HepG2 (cell line): Measurements from ENCODE around the gene SLC22A31. TPM values are rescaled to one million over a fixed set of nuclear protein-coding genes. Genes with fewer than 3 reads are reported as not detected.
"Not testable (repeated sequence)": the region's sequence is repeated elsewhere in the genome, so short reads cannot be mapped to it uniquely, and the experiment has no call there.

ENCODE experiments used
- ATAC-seq: fragments of 200-7000 bp; cut with Tn5 transposase; 3 replicates; pipeline ENCODE4 v1.9.1; 2020; ENCODE audit warnings: mild to moderate bottlenecking, moderate library complexity
- BruUV-seq: library from RNA; stranded (reverse); fragments of 400-500 nt; replicated peaks from 2 replicates; lab custom pipeline; 2021; lab: Mats Ljungman, UMichigan
- CTCF ChIA-PET: fragments of 300-600 bp; formaldehyde crosslinking; extraction: SDS; loops from one replicate; lab custom pipeline; 2021; ENCODE audit warnings: low total read pairs, inconsistent platforms, low intra/inter-chr PET ratio; lab: Yijun Ruan, JAX
- POLR2A ChIA-PET: fragments of 350-600 bp; sonication (Branson Sonifier 250); formaldehyde crosslinking; loops from one replicate; lab custom pipeline; 2020; ENCODE audit warnings: antibody characterized with exemption, inconsistent platforms; lab: Yijun Ruan, JAX
- DNase-seq: peaks from one replicate; pipeline ENCODE4 v3.0.0-alpha.2; 2015; ENCODE audit warnings: low spot score
- FAIRE-seq: peaks from 3 replicates; lab custom pipeline; 2011; peaks lifted over from hg19 to GRCh38; lab: Jason Lieb, UNC
- H2AFZ ChIP-seq: one replicate; pipeline ENCODE4 v1.6.1; 2011; ENCODE audit warnings: low read length, inconsistent platforms
- H3K27ac ChIP-seq: fragments of 300-600 bp; 3 replicates; pipeline ENCODE4 v1.8.0; 2011; ENCODE audit warnings: mixed run types, mild to moderate bottlenecking, mixed read lengths, low read length, inconsistent platforms; ENCODE audit not compliant: insufficient read depth; ENCODE audit errors: extremely low read length
- H3K27me3 ChIP-seq, 2 experiments: fragments of 200-600 bp in 1 of 2; 2 replicates in 1 of 2; 3 replicates in 1 of 2; pipeline versions ENCODE4 v1.6.0 to v1.8.0; 2011; ENCODE audit warnings: low read length in 2 of 2, mild to moderate bottlenecking in 2 of 2, moderate library complexity in 2 of 2, inconsistent platforms in 1 of 2; ENCODE audit not compliant: insufficient read depth in 2 of 2, control insufficient read depth in 1 of 2
- H3K36me3 ChIP-seq, 2 experiments: fragments of 200-600 bp in 1 of 2; replicated peaks in 1 of 2; 2 replicates in 1 of 2; 3 replicates in 1 of 2; pipeline versions ENCODE4 v1.5.1 to v1.8.0; 2011; ENCODE audit warnings: low read length in 2 of 2, inconsistent platforms in 1 of 2; ENCODE audit not compliant: insufficient read depth in 2 of 2, control insufficient read depth in 1 of 2
- H3K4me1 ChIP-seq: 2 replicates; pipeline ENCODE4 v1.5.1; 2012; ENCODE audit warnings: low read length, inconsistent platforms; ENCODE audit not compliant: insufficient read depth
- H3K4me2 ChIP-seq: 2 replicates; pipeline ENCODE4 v1.6.0; 2011; ENCODE audit warnings: low read depth, low read length, inconsistent platforms
- H3K4me3 ChIP-seq, 3 experiments: fragments of 200-600 bp in 1 of 3; sonication (generic), shearing (Covaris generic) in 1 of 3; replicated peaks in 1 of 3; 2 replicates each; pipeline ENCODE4 v1.5.1; 2011 to 2016; ENCODE audit warnings: low read length in 3 of 3, inconsistent platforms in 2 of 3, low read depth in 2 of 3, mild to moderate bottlenecking in 2 of 3, control low read depth in 1 of 3, mixed read lengths in 1 of 3; ENCODE audit not compliant: insufficient read depth in 1 of 3
- H3K79me2 ChIP-seq: one replicate; pipeline ENCODE4 v1.6.1; 2011; ENCODE audit warnings: low read length, inconsistent platforms; ENCODE audit not compliant: insufficient read depth
- H3K9ac ChIP-seq: 2 replicates; pipeline ENCODE4 v1.6.0; 2011; ENCODE audit warnings: mild to moderate bottlenecking, low read depth, low read length, inconsistent platforms; ENCODE audit not compliant: insufficient read depth
- H3K9me3 ChIP-seq: 2 replicates; pipeline ENCODE4 v1.5.1; 2012; ENCODE audit warnings: mild to moderate bottlenecking, low read length
- H4K20me1 ChIP-seq: 2 replicates; pipeline ENCODE4 v1.6.0; 2011; ENCODE audit warnings: inconsistent platforms, mild to moderate bottlenecking, low read length, moderate library complexity; ENCODE audit not compliant: insufficient read depth
- AKAP8 ChIP-seq: sonication (generic); formaldehyde crosslinking; IDR thresholded peaks from 2 replicates; pipeline ENCODE4 v1.5.1; 2020; ENCODE audit warnings: mild to moderate bottlenecking, missing genetic modification reagents
- CBX2 ChIP-seq, 2 experiments: fragments of 200-600 bp in 1 of 2; sonication (generic); formaldehyde crosslinking in 1 of 2; IDR thresholded peaks; 2 replicates each; pipeline versions ENCODE4 v1.7.0 to v1.8.1; 2018 to 2022; ENCODE audit warnings: low read depth in 2 of 2, low read length in 1 of 2, mild to moderate bottlenecking in 1 of 2, missing genetic modification reagents in 1 of 2
- FOXA1 ChIP-seq, 2 experiments: fragments of 450-650 bp in 1 of 2; sonication (generic) in 1 of 2; formaldehyde crosslinking in 1 of 2; IDR thresholded peaks; 2 replicates each; pipeline versions ENCODE4 v1.4.0 to v1.6.1; 2016 to 2020; ENCODE audit warnings: missing genetic modification reagents in 1 of 2
- MAX ChIP-seq: IDR thresholded peaks from 2 replicates; pipeline ENCODE4 v1.6.1; 2012; ENCODE audit warnings: inconsistent platforms
- SAFB2 ChIP-seq: sonication (generic); formaldehyde crosslinking; IDR thresholded peaks from 2 replicates; pipeline ENCODE4 v1.5.1; 2020; ENCODE audit warnings: missing genetic modification reagents, low read depth, mild to moderate bottlenecking, borderline replicate concordance
- USF2 ChIP-seq, 2 experiments: sonication (generic) in 1 of 2; formaldehyde crosslinking in 1 of 2; IDR thresholded peaks; 2 replicates each; pipeline versions ENCODE4 v1.5.1 to v1.6.1; 2011 to 2020; ENCODE audit warnings: borderline replicate concordance in 1 of 2, low read depth in 1 of 2, low read length in 1 of 2, mild to moderate bottlenecking in 1 of 2, missing genetic modification reagents in 1 of 2, moderate library complexity in 1 of 2
- ZBTB38 ChIP-seq: sonication (generic); formaldehyde crosslinking; IDR thresholded peaks from 2 replicates; pipeline ENCODE4 v1.5.1; 2020; ENCODE audit warnings: mild to moderate bottlenecking, missing genetic modification reagents
- ZFY ChIP-seq: sonication (generic); formaldehyde crosslinking; IDR thresholded peaks from 2 replicates; pipeline ENCODE4 v1.4.0; 2020; ENCODE audit warnings: missing genetic modification reagents
- ZNF263 ChIP-seq: sonication (generic); formaldehyde crosslinking; IDR thresholded peaks from 2 replicates; pipeline ENCODE4 v1.4.0; 2020; ENCODE audit warnings: missing genetic modification reagents
- ZNF687 ChIP-seq: sonication (generic); formaldehyde crosslinking; IDR thresholded peaks from 2 replicates; pipeline ENCODE4 v1.5.1; 2020; ENCODE audit warnings: mild to moderate bottlenecking, missing genetic modification reagents, moderate library complexity
- WGBS: methylation state at CpG from one replicate; pipeline ENCODE4 v1.1.6; 2017; ENCODE audit warnings: low lambda C conversion rate; 5-methylcytosine and 5-hydroxymethylcytosine counted together
- in situ Hi-C: cut with HindIII; loops from 2 replicates; pipeline ENCODE4 v1.10.0; 2017; ENCODE audit warnings: low pct_unique_long_range_greater_than_20kb; ENCODE audit not compliant: extremely low pct_ligation_motif_present
- intact Hi-C: fragments of 100-400 bp; cut with micrococcal nuclease; formaldehyde crosslinking; loops from one replicate; pipeline ENCODE4 v1.10.0; 2022; ENCODE audit not compliant: unreplicated experiment
- polyA plus RNA-seq, 8 experiments: library from polyadenylated mRNA; depleted of rRNA in 3 of 8; stranded (reverse) in 7 of 8; unstranded in 1 of 8; fragments of >200 nt; fragmentation: Illumina TruSeq in 4 of 8; extraction: Trizol in 4 of 8; gene quantifications; 2 replicates each; pipeline versions ENCODE4 v1.2.1 to v1.2.3, GENCODE V29; 2011 to 2016; ENCODE audit warnings: low read depth in 4 of 8, missing spikeins in 1 of 8, mixed read lengths in 1 of 8; ENCODE audit not compliant: insufficient read depth in 1 of 8
- total RNA-seq, 5 experiments: library from RNA; depleted of rRNA; stranded (reverse); fragments of >200 nt; fragmentation: Illumina TruSeq; extraction: Trizol; gene quantifications; 2 replicates each; pipeline ENCODE4 v1.2.3, GENCODE V29; 2016; ENCODE audit warnings: low read depth in 1 of 5

SLC22A31 gene
- total and polyA plus RNA-seq, 2 of the 13 experiments (the other 11 are each of a cell fraction or from before 2014, with no cell fraction given) = 67.3 to 83.3 TPM

GRCh38 chr16:89244264-89244663 is 43.9 kb upstream of the SLC22A31 start:
- intact Hi-C loops = loop anchor here (5.0 kb wide), 1 partner anchor 263 kb away; the partner anchor contains the start of gene SPG7
- H3K27ac ChIP-seq; H4K20me1 ChIP-seq; FAIRE-seq; ATAC-seq; H3K36me3 ChIP-seq; H3K9me3 ChIP-seq; CTCF ChIA-PET; H3K79me2 ChIP-seq; H3K9ac ChIP-seq; DNase-seq; BruUV-seq; H2AFZ ChIP-seq; in situ Hi-C loops; H3K27me3 ChIP-seq; TF ChIP-seq FOXA1 (IDR thresholded peaks at IDR 0.05); CBX2 (IDR thresholded peaks at IDR 0.05; ENCODE audit: low read depth, low read length); USF2 (IDR thresholded peaks at IDR 0.05; ENCODE audit: low read depth, low read length): not testable (repeated sequence)
- POLR2A ChIA-PET = interaction anchor here (6.6 kb wide), 1 partner anchor 17 kb away, joined by 78 read pairs; no protein-coding TSS in a partner anchor
- peak overlapping the region in 1 of 3 experiments; percentile 23; a peak in 1 of 6 replicates for H3K4me3 ChIP-seq
- 42% methylated on average over 13 of the region's 13 CpGs for WGBS
- TF ChIP-seq MAX (peak; percentile 23; the same call in 1 of the 2 replicates), AKAP8 (CRISPR knock-in tag) (peak; percentile 37; the same call in 1 of the 2 replicates), SAFB2 (CRISPR knock-in tag) (0 out of 2 replicates have a peak, but pooled peaks have one; percentile 35), ZNF687 (peak; percentile 52), ZFY (CRISPR knock-in tag) (0 out of 2 replicates have a peak, but pooled peaks have one; percentile 24), FOXA1 (CRISPR knock-in tag; IDR thresholded peaks at IDR 0.05) (0 out of 2 replicates have a peak, but pooled peaks have one; percentile 25), CBX2 (CRISPR knock-in tag; IDR thresholded peaks at IDR 0.05; ENCODE audit: low read depth) (0 out of 2 replicates have a peak, but pooled peaks have one; percentile 37), ZNF263 (peak; percentile 76), ZBTB38 (CRISPR knock-in tag) (0 out of 2 replicates have a peak, but pooled peaks have one; percentile 36), USF2 (CRISPR knock-in tag; IDR thresholded peaks at IDR 0.05; ENCODE audit: borderline replicate concordance) (peak; percentile 10)
- peaks cover 57% of the 10 kb centered on the region for H3K4me1 ChIP-seq
- peak overlapping the region; percentile 64 for H3K4me2 ChIP-seq
